Keratinocyte (primary cell): ENCODE results near the gene UGCG. TPM values are rescaled to one million over a fixed set of nuclear protein-coding genes. Genes with fewer than 3 reads are reported as not detected.

Source experiments
- DNase-seq: peaks from one replicate; pipeline ENCODE4 v3.0.0-alpha.2; 2011; ENCODE audit warnings: low read depth, missing footprints, low spot score
- FAIRE-seq: peaks from 2 replicates; lab custom pipeline; 2011; peaks lifted over from hg19 to GRCh38; lab: Jason Lieb, UNC
- H2AFZ ChIP-seq: 2 replicates; pipeline ENCODE4 v1.6.0; 2012; ENCODE audit warnings: low read length, control low read depth, inconsistent platforms; ENCODE audit not compliant: control insufficient read depth
- H3K27ac ChIP-seq: 2 replicates; pipeline ENCODE4 v1.5.1; 2011; ENCODE audit warnings: low read length; ENCODE audit not compliant: control insufficient read depth, insufficient read depth
- H3K27me3 ChIP-seq: 3 replicates; pipeline ENCODE4 v1.6.0; 2011; ENCODE audit warnings: low read length; ENCODE audit not compliant: control insufficient read depth, insufficient read depth; ENCODE audit errors: extremely low read depth
- H3K36me3 ChIP-seq, 2 experiments: 2 replicates in 1 of 2; 3 replicates in 1 of 2; pipeline ENCODE4 v1.5.1; 2011; ENCODE audit warnings: low read length in 2 of 2, mild to moderate bottlenecking in 1 of 2; ENCODE audit not compliant: control insufficient read depth in 2 of 2, insufficient read depth in 2 of 2; ENCODE audit errors: extremely low read depth in 1 of 2
- H3K4me1 ChIP-seq: 3 replicates; pipeline ENCODE4 v1.5.1; 2011; ENCODE audit warnings: low read length; ENCODE audit not compliant: control insufficient read depth, insufficient read depth; ENCODE audit errors: extremely low read depth
- H3K4me2 ChIP-seq: 3 replicates; pipeline ENCODE4 v1.6.0; 2011; ENCODE audit warnings: low read depth, low read length; ENCODE audit not compliant: control insufficient read depth, insufficient read depth; ENCODE audit errors: extremely low read depth
- H3K4me3 ChIP-seq, 3 experiments: fragments of 200-600 bp in 1 of 3; sonication (generic) in 1 of 3; 2 replicates in 2 of 3; 3 replicates in 1 of 3; pipeline ENCODE4 v1.5.1; 2011 to 2016; ENCODE audit warnings: low read length in 3 of 3, mild to moderate bottlenecking in 3 of 3, control low read depth in 2 of 3, inconsistent platforms in 1 of 3, low read depth in 1 of 3, mixed read lengths in 1 of 3, mixed run types in 1 of 3, moderate library complexity in 1 of 3; ENCODE audit not compliant: control insufficient read depth in 2 of 3, insufficient read depth in 2 of 3; ENCODE audit errors: extremely low read depth in 1 of 3
- H3K79me2 ChIP-seq: 2 replicates; pipeline ENCODE4 v1.6.0; 2012; ENCODE audit warnings: low read length; ENCODE audit not compliant: control insufficient read depth, insufficient read depth
- H3K9ac ChIP-seq: 3 replicates; pipeline ENCODE4 v1.6.0; 2011; ENCODE audit warnings: low read length; ENCODE audit not compliant: control insufficient read depth, insufficient read depth; ENCODE audit errors: extremely low read depth
- H3K9me1 ChIP-seq: 3 replicates; pipeline ENCODE4 v1.6.0; 2011; ENCODE audit warnings: low read length; ENCODE audit not compliant: control insufficient read depth, insufficient read depth; ENCODE audit errors: extremely low read depth
- H3K9me3 ChIP-seq: 2 replicates; pipeline ENCODE4 v1.5.1; 2012; ENCODE audit warnings: low read depth, low read length; ENCODE audit not compliant: control insufficient read depth
- H4K20me1 ChIP-seq: 3 replicates; pipeline ENCODE4 v1.6.0; 2011; ENCODE audit warnings: low read length; ENCODE audit not compliant: control insufficient read depth, insufficient read depth; ENCODE audit errors: extremely low read depth
- CTCF ChIP-seq, 3 experiments: IDR thresholded peaks in 1 of 3; conservative IDR thresholded peaks in 1 of 3; optimal IDR thresholded peaks in 1 of 3; 2 replicates in 2 of 3; 3 replicates in 1 of 3; pipeline versions ENCODE3 to v1.5.1; 2011; ENCODE audit warnings: low read length in 3 of 3, mild to moderate bottlenecking in 3 of 3, moderate library complexity in 2 of 3, control low read depth in 1 of 3, inconsistent platforms in 1 of 3; ENCODE audit not compliant: insufficient read depth in 2 of 3; ENCODE audit errors: extremely low read depth in 1 of 3
- EZH2 ChIP-seq: IDR thresholded peaks from one replicate; pipeline ENCODE4 v1.6.1; 2012; ENCODE audit warnings: inconsistent platforms, mild to moderate bottlenecking, low read length, moderate library complexity
- dilution Hi-C: fragments of 300-500 bp; cut with MboI; formaldehyde crosslinking; loops from one replicate; pipeline ENCODE4 v1.7.0; 2020; ENCODE audit warnings: low sequenced_read_pairs; ENCODE audit not compliant: extremely low pct_ligation_motif_present
- polyA plus RNA-seq, 5 experiments: library from polyadenylated mRNA; depleted of rRNA in 3 of 5; stranded (reverse) in 3 of 5; stranded (forward) in 1 of 5; unstranded in 1 of 5; fragments of >200 nt; gene quantifications; 1 replicate in 1 of 5; 2 replicates in 3 of 5; 3 replicates in 1 of 5; pipeline versions ENCODE4 v1.2.1 to v1.2.3, GENCODE V29; 2011 to 2012; ENCODE audit warnings: missing spikeins in 2 of 5, low read depth in 1 of 5, low replicate concordance in 1 of 5

UGCG gene
- polyA plus RNA-seq, 1 donor (not counting 4 experiments of a cell fraction or from before 2014, with no cell fraction given), result 49.8 TPM

- dilution Hi-C loops, result no loop called here
- Histone ChIP-seq H2AFZ (no peak overlapping the region), H3K27ac (peak overlapping the region; percentile 96), H3K79me2 (peaks cover 55% of the 10 kb centered on the region), H3K4me3 (peak overlapping the region; percentile 73 to 99 (median 83)), H4K20me1 (peaks cover 20% of the 10 kb centered on the region), H3K36me3 (no peaks in the 10 kb centered on the region), H3K9me1 (peaks cover 2% of the 10 kb centered on the region), H3K9me3 (no peaks in the 10 kb centered on the region), H3K9ac (peak overlapping the region; percentile 90), H3K4me2 (peak overlapping the region; percentile 88), H3K4me1 (peaks cover 36% of the 10 kb centered on the region), H3K27me3 (no peaks in the 10 kb centered on the region)
- FAIRE-seq, result no peak
- TF ChIP-seq EZH2, result no peak
- TF ChIP-seq CTCF (optimal IDR thresholded peaks at IDR 0.05 in 1 of 3, IDR thresholded peaks at IDR 0.05 in 1 of 3, conservative IDR thresholded peaks at IDR 0.05 in 1 of 3; ENCODE audit: extremely low read depth in 1 of 3, insufficient read depth in 2 of 3, low read length in 3 of 3), result peak in 2 of 3 experiments; percentile 3 to 42
- no peak for DNase-seq
These were observed 457 bp downstream of the UGCG start for GRCh38 chr9:111896942-111897600.

- H4K20me1 ChIP-seq, result peaks cover 23% of the 10 kb centered on the region
- H3K4me3 ChIP-seq, result peak overlapping the region; percentile 73 to 99 (median 83)
- no peak for TF ChIP-seq CTCF (optimal IDR thresholded peaks at IDR 0.05 in 1 of 3, IDR thresholded peaks at IDR 0.05 in 1 of 3, conservative IDR thresholded peaks at IDR 0.05 in 1 of 3; ENCODE audit: extremely low read depth in 1 of 3, insufficient read depth in 2 of 3, low read length in 3 of 3)
- no peak for TF ChIP-seq EZH2
- no peaks in the 10 kb centered on the region for H3K27me3 ChIP-seq
- peak overlapping the region; percentile 96 for H3K27ac ChIP-seq
- DNase-seq (no peak), FAIRE-seq (no peak)
- peaks cover 35% of the 10 kb centered on the region for H3K4me1 ChIP-seq
- peak overlapping the region; percentile 90 for H3K9ac ChIP-seq
- H3K9me1 ChIP-seq, result peaks cover 2% of the 10 kb centered on the region
- no peak overlapping the region for H2AFZ ChIP-seq
- H3K4me2 ChIP-seq, result peak overlapping the region; percentile 88
- no peaks in the 10 kb centered on the region for H3K9me3 ChIP-seq
- dilution Hi-C loops, result no loop called here
- no peaks in the 10 kb centered on the region for H3K36me3 ChIP-seq
- H3K79me2 ChIP-seq, result peaks cover 61% of the 10 kb centered on the region
These were observed 1.1 kb downstream of the UGCG start for GRCh38 chr9:111897601-111898137.
